Astrocyte of the spinal cord (primary cell): ENCODE data around the gene TSPAN9.

Source experiments
- DNase-seq: peaks from one replicate; pipeline ENCODE4 v3.0.0; 2011; ENCODE audit warnings: low read depth, low spot score
- H3K4me3 ChIP-seq: 2 replicates; pipeline ENCODE4 v1.5.1; 2011; ENCODE audit warnings: low read depth, mild to moderate bottlenecking, low read length, moderate library complexity
- in situ Hi-C: cut with HindIII; loops from 2 replicates; pipeline ENCODE4 v1.10.0; 2017; ENCODE audit warnings: low sequenced_read_pairs
- TF ChIP-seq, protein P1 (sequence below): IDR thresholded peaks from 2 replicates; pipeline ENCODE4 v1.5.1; 2012; ENCODE audit warnings: low read depth, mild to moderate bottlenecking, low read length, inconsistent platforms

TSPAN9 gene

DNA sequence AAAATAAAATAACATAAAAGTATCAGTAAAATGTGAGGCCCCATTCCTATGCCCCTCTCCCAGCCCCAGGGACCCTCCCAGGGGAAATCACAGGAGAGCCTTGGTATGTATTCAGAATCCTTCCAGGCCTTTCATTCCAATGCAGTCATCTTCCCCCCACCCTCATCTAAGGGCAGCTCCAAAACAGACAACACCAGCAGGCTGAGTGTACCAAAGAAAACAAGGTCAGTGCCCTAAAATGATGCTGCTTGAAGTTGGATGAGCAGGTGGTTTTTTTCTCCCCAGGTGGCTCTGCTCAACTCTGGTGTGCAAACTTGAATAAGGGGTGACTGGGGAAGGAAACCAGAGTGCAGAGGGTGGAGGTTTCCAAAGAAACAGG, 56.2 kb downstream of the TSPAN9 start:
- H3K4me3 ChIP-seq, result no peak overlapping the region
- TF ChIP-seq, protein P1, sequence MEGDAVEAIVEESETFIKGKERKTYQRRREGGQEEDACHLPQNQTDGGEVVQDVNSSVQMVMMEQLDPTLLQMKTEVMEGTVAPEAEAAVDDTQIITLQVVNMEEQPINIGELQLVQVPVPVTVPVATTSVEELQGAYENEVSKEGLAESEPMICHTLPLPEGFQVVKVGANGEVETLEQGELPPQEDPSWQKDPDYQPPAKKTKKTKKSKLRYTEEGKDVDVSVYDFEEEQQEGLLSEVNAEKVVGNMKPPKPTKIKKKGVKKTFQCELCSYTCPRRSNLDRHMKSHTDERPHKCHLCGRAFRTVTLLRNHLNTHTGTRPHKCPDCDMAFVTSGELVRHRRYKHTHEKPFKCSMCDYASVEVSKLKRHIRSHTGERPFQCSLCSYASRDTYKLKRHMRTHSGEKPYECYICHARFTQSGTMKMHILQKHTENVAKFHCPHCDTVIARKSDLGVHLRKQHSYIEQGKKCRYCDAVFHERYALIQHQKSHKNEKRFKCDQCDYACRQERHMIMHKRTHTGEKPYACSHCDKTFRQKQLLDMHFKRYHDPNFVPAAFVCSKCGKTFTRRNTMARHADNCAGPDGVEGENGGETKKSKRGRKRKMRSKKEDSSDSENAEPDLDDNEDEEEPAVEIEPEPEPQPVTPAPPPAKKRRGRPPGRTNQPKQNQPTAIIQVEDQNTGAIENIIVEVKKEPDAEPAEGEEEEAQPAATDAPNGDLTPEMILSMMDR, result no peak
- DNase-seq, result no peak
- in situ Hi-C loops, result no loop called here

- TF ChIP-seq, protein P1, result no peak
- H3K4me3 ChIP-seq, result no peak overlapping the region
- in situ Hi-C loops, result no loop called here
- no peak for DNase-seq
Observed at GRCh38 chr12:3134126-3134525, 56.9 kb downstream of the TSPAN9 start.

- in situ Hi-C loops, result no loop called here
- H3K4me3 ChIP-seq, result no peak overlapping the region
- TF ChIP-seq, protein P1, result no peak
- DNase-seq, result no peak
Observed at GRCh38 chr12:3134526-3135135, 57.5 kb downstream of the TSPAN9 start.

DNA sequence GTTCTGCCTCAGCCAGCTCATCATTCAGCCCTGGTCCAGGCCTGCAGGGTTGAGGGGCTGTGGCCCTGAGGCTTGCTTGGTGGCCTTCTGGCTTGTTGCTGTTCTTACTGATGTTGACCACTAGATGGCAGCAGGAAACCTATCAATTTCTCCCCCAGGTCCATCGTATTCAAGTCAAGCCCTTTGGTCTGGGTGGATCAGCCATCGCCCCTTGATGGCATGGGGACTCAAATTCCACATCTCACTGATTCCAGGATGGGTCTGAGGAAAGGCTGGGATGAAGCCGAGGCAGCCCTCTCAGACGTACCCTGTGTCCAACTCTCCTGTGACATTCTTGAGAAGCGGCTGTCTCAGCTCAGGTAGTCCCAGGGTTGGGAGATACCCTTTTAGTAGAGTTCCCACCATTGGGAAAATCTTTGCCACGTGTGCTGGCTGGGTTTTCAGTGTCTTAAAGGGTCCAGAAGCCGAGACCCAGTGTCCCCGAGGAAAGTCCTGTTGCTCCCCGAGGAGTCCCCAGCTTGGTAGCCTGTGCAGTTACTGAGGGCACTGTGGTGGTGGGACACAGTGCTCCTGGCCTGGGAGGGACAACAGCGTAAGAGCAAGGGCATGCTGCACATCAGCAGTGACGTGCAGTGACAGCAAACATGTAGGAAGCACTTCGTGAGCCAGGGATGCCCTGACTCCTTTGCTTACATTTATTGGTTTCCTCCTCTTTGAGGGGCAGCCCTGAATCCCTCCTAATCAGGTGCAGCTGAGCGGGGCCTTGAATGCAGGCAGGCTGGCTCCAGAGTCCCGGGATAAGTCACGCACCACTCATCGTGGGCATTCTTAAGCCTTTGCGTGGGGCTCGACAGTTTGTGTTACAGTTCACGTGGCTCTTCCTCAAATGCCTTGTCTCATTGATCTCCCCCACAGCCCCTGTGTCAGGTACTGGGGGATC, 58.6 kb downstream of the TSPAN9 start:
- no peak overlapping the region for H3K4me3 ChIP-seq
- DNase-seq, result peak; percentile 76
- in situ Hi-C loops, result no loop called here
- TF ChIP-seq, protein P1, result peak; percentile 73

DNA sequence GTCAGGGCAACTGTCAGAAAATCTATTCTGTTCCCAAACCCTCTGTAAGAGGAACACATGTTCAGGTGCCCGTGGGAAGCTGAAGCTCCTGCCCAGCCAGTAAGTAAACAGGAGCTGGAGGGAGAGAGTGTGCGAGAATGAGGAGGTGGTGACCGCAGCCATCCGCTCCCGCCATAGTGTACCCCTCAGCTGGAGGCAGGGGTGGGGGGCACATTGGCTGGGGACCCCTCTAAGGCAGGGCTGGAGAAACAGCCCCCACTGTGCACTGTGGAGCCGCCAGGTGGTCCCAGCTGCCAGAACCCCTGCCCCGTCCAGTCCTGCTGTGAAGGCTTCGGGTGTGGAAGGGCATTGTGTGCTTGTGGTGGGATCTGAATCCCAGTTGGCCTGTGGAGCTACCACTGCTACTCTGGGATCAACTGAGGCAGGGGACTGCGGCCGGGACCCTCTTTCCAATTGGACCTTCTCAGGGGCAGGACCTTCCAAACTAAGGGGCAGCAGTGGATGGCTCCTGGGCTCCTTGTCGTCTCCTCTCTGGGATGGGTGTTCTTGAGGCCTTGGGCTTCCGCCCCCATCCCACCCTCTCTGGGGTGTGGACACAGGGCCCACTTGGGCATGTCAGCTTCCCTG, 59.6 kb downstream of the TSPAN9 start:
- no peak overlapping the region for H3K4me3 ChIP-seq
- in situ Hi-C loops, result no loop called here
- DNase-seq, result no peak
- TF ChIP-seq, protein P1, result no peak

- TF ChIP-seq, protein P1, result no peak
- no peak overlapping the region for H3K4me3 ChIP-seq
- DNase-seq, result peak; percentile 61
- in situ Hi-C loops, result no loop called here
Observed at GRCh38 chr12:3137268-3137781, 60.1 kb downstream of the TSPAN9 start.
